Mucosa of gallbladder (tissue), 1 donor: Measurements from ENCODE around the gene CMAS. TPM values are rescaled to one million over a fixed set of nuclear protein-coding genes. Genes with fewer than 3 reads are reported as not detected.

ENCODE experiments used
- total RNA-seq: library from RNA; stranded (reverse); gene quantifications from one replicate; pipeline ENCODE4 v1.2.1, GENCODE V29; 2021
- donor health status: DM: no; HTN: no; CAD: no.

Gene CMAS
- total RNA-seq, 1 donor from 2014 or later = 55.2 TPM

Other genes with a start within 250 kb of the CMAS start
- 33.3 TPM for gene ABCC9, start 104.8 kb upstream of the CMAS start, total RNA-seq